GM19351 (cell line): ENCODE results near the gene ANTXR1.

ENCODE experiments used
- ATAC-seq: cut with Tn5 transposase; IDR thresholded peaks from one replicate; pipeline ENCODE4 v1.9.1; 2021; ENCODE audit warnings: mild to moderate bottlenecking, moderate library complexity; ENCODE audit not compliant: unreplicated experiment

The ANTXR1 gene

GRCh38 chr2:69131983-69132675 is 119.2 kb downstream of the ANTXR1 start:
- no peak for ATAC-seq

DNA sequence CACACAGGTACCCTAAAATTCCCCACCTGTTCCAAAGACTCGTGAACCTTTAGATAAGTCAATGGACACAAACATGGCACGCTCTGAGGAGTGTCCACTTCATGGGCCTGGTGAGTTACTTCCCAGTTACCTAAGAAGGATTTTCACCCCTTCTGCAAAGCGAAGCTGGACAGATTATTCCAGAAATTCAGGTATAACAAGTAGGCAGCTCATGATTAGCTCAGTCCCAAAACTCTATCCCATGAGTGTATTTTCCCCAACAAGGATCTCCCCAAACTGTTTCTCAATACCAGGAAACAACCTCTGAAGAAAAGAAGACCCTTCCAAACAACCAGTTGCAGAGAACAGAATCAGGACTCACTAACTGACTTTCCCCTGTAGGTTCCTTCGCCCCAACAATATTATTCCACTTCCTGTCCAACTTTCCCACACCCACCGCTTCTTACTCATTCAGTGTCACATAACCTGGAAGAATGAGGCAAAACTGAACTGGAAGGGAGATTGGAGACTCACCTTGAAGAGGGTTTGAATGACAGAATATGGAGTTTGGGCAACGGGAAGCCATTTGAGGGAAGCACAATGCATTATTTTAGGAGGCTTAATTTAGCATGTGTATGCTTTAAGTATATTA is 120.1 kb downstream of the ANTXR1 start:
- no peak for ATAC-seq

DNA sequence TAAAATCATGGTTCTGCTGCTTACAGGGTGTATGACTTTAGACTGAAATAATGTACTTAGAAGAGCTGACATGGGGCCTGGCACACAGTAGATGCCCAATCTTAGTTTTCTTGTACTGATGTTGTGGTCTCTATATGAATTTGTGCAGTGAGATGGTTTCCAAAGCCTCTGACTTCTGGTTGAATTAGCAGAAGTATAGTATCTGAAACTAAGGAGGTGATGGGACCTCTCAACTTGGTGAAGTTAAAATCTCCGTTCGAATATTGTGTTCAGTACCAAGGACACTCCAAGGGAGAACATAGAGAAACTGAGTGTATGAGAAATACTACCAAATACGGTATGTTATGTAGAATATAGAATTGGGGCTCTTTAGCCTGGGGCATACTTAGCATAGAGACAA is 120.9 kb downstream of the ANTXR1 start:
- ATAC-seq, result no peak

GRCh38 chr2:69134306-69134945 is 121.4 kb downstream of the ANTXR1 start:
- ATAC-seq, result no peak

DNA sequence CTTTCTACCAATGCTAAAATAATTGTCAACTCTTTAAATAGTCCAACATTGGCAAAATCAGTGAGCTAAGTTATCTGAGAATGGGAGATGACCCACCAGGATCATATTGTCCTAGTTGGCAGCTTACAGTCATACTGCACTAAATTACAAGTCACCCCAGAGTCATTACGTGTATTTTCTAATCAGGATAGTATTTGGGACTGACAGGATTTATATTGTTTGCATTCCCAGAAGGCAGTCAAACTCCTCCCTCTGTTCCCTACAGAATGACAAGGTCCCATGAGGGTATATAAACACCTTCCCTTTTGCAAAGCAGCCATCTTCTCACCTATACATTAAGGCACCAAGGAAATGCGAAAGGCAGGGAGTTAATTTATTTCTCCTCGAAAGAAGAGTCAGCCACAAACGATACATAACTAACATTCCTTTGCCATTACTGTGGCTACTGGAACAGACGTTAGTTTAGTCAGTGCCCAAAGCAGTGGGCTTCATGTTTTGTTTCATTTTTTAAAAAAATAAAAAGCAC is 125.3 kb downstream of the ANTXR1 start:
- ATAC-seq, result no peak

- ATAC-seq, result no peak
Measured at GRCh38 chr2:69138793-69139459, 125.9 kb downstream of the ANTXR1 start.

- ATAC-seq, result no peak
Measured at GRCh38 chr2:69139778-69140670, 127.0 kb downstream of the ANTXR1 start.

- no peak for ATAC-seq
Measured at GRCh38 chr2:69141061-69141460, 128.1 kb downstream of the ANTXR1 start.

DNA sequence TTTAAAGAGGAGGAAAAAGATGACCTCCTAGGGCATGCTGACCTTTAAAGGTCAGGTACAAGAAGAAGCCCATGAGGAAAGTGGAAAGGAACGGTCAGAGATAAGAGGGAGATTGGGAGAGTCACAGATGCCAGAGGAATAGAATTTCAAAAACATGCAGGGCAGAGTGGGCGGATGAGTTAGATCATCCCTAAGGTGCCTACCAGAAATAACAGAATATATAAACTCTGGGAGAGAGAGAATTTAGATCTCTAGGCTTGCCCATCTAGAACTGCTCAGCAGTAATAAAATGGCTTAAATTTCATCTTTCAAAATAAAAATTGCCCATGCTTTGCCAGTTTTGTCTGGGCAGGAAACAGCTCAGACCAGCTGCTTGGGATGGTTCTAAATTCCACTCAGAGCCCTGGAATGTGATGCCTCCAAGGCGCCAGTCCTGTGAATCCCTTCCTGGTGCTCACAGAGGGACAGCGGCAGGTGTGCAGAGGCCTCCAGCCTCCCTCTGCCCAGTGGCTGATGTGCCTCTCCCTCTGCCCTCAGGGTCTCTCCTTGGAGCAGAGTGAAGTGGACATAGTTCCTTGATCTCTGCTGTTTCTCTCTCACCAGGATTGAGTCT is 130.9 kb downstream of the ANTXR1 start:
- ATAC-seq, result no peak

GRCh38 chr2:69145204-69145603 is 132.2 kb downstream of the ANTXR1 start:
- ATAC-seq, result no peak

DNA sequence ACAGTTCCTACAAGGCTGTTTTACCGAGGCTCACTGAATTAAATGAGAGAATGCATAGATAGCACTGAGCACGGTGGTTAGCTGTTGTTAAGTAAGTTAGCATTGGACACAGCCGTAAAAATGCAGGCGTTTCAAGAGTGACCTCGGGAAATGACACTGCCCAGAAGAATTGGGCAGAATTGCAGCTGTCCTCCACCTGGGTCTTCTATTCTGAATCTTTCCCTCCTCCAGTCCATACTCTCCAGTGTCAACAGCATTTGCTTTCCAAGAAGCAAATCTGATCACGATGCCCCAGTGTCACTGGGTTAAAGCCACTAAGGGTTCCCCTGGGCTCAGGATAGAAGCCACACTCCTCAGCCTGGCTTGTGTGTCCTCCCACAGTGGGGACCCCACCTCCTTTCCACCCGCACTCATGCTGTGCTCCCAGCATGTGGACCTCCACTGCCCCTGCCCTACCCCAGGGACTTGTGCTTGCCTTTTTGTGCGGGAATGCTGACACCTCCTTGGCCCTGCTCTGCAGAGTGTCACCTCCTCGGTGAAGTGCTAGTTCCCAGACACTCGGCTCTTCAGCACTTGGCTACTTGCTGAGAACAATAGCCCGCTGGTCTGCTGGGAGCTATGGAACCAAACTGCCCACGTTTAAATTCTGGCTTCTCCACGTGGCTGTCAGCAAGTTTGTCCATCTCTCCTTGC is 135.0 kb downstream of the ANTXR1 start:
- ATAC-seq, result no peak

DNA sequence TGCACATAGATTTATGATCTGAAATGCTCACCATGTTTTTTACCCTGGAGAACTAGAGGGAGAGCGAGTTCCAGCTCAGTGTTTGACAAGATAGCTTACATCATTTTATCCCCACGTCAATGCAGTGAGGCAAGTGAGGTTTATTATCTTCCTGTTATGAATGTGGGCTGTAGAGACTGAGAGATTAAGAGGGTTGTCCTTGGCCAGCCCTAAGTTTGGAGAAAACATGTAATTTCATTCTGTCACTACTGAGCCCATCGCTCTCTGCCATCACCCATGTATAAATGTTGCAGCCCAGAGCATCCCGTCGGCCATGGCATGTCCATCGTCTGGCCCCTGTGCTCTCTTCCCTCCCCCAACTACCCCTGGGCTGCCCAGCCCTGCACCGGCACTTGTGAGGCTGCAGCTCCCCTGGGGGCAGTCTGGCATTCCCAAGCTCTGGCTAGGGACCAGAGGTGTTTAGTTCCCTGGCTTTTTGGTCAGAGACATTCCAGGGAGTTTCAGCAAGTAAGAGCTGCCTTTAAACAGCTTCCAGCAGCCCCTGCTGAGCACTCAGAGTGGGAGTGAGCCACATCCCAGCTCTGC is 136.7 kb downstream of the ANTXR1 start:
- ATAC-seq, result no peak

- ATAC-seq, result no peak
Measured at GRCh38 chr2:69151931-69152330, 139.0 kb downstream of the ANTXR1 start.

GRCh38 chr2:69152847-69153583 is 140.0 kb downstream of the ANTXR1 start:
- no peak for ATAC-seq

- ATAC-seq, result no peak
Measured at GRCh38 chr2:69154106-69154505, 141.1 kb downstream of the ANTXR1 start.

DNA sequence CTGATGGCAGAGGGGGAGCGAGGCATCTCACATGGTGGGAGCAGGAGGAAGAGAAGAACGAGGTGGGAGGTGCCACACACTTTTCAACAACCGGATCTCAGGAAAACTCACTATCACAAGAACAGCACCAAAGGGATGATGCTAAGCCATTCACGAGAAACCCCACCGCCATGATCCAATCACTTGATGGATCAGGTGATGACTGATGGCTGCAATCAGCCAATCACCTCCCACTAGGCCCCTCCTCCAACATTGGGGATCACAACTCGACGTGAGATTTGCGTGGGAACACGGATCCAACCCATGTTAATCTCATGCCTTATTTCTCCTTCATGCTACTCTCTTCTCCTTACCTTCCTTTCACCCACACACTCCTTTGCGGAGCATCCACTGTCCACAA is 143.6 kb downstream of the ANTXR1 start:
- no peak for ATAC-seq

DNA sequence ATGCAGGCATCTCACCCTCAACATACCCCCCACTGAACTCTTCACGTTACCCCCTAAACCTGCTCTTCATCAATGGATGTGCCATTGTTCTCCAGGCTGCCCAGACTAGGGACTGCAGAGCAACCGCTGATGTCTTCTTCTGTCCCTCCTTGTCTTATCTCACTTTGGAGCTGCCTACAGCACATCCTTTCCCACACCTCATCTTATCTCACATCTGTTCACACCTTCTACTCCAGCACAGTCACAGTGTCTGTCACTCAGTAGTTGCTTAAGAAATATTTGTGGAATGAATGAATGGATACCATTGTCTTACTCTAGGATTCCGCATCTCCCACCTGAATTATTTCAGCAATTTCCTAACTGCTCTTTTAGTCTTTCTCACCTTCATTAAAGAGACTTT is 144.5 kb downstream of the ANTXR1 start:
- no peak for ATAC-seq

- ATAC-seq, result no peak
Measured at GRCh38 chr2:69159986-69160385, 147.0 kb downstream of the ANTXR1 start.
